ENCODE measurements around the gene ARID3B. TPM values are rescaled to one million over a fixed set of nuclear protein-coding genes. Genes with fewer than 3 reads are reported as not detected.

ARID3B gene
- total RNA-seq (2012; rRNA removed) = 2.5 TPM in 2 replicates
- 5.0 and 5.9 TPM in 2 replicates for polyA plus RNA-seq (2012; rRNA removed)
- 1.6 and 2.6 TPM in 2 replicates for polyA plus RNA-seq (2012; cell fraction: cytosol; rRNA removed)
- polyA plus RNA-seq (2012; cell fraction: nucleus; rRNA removed; ENCODE audit: low replicate concordance) = 32.3 and 36.4 TPM in 2 replicates
- percentile 67 among the genes with signal in this experiment for Bru-seq, nascent RNA
- BruChase-seq, experiment 1, labeled RNA remaining after a 6-hour chase = percentile 62 among the genes with signal in this experiment
- BruChase-seq, experiment 2, labeled RNA remaining after a 2-hour chase = percentile 51 among the genes with signal in this experiment
- long read RNA-seq, partial matches to known transcripts = 0 of 2 reads
- long read RNA-seq, other reads (novel, unspliced or antisense) = 2 of 2 reads

GRCh38 chr15:74540761-74541493 lies at the start of gene ARID3B:
TSS of gene ARID3B (plus strand) at chr15:74541220. CDS start at chr15:74543937, 2,717 bp downstream.
- H3K56ac ChIP-seq (ENCODE audit: extremely low read depth, insufficient read depth, low read length) = peak within 1 kb of the TSS; percentile 93
- peaks cover 12 to 36% of the 10 kb centered on the region in 2 experiments for H3K79me1 ChIP-seq (ENCODE audit: low read depth in 1 of 2, low read length in 2 of 2)
- H3K27ac ChIP-seq (ENCODE audit: insufficient read depth, low read length) = peak within 1 kb of the TSS; percentile 81
- peak within 1 kb of the TSS; percentile 95 for H2AK9ac ChIP-seq (replicated peaks; ENCODE audit: low read depth, low read length, poor library complexity)
- intact Hi-C loops (cut with micrococcal nuclease) = no loop called here
- ATAC-seq (ENCODE audit: low read depth) = peak; percentile 98
- no peak for TF ChIP-seq CTCF (conservative IDR thresholded peaks at IDR 0.05; ENCODE audit: low read depth, low read length)
- TF ChIP-seq SMC3 (IDR thresholded peaks at IDR 0.05; ENCODE audit: low read depth, low read length) = no peak
- peak; percentile 78 for TF ChIP-seq MXI1 (IDR thresholded peaks at IDR 0.05; ENCODE audit: borderline replicate concordance, low read depth, low read length)
- TF ChIP-seq MAZ (IDR thresholded peaks at IDR 0.05; ENCODE audit: borderline replicate concordance, low read depth, low read length) = peak; percentile 97
- TF ChIP-seq CHD1 (IDR thresholded peaks at IDR 0.05; ENCODE audit: low read depth, low read length) = peak; percentile 36; the same call in 1 of the 2 replicates
- TF ChIP-seq FOS (IDR thresholded peaks at IDR 0.05; ENCODE audit: low read depth, low read length) = no peak
- no peak for TF ChIP-seq USF2 (IDR thresholded peaks at IDR 0.05; ENCODE audit: low read depth, low read length)
- peak; percentile 95 for TF ChIP-seq POLR2A (IDR thresholded peaks at IDR 0.05; ENCODE audit: low read depth, low read length)
- peak within 1 kb of the TSS; percentile 90 for H3K4me2 ChIP-seq (ENCODE audit: low read depth, low read length)
- in situ Hi-C loops (cut with MboI; ENCODE audit: low sequenced_read_pairs) = no loop called here
- peak within 1 kb of the TSS; percentile 96 for H3K9ac ChIP-seq (ENCODE audit: low read depth, low read length)
- ChIA-PET CTCF (no interaction called here), POLR2A (ENCODE audit: unreplicated experiment) (interaction anchor here (0.6 to 0.8 kb wide), 2 partner anchors 11 to 57 kb away, joined by 3 to 4 read pairs; no protein-coding TSS in a partner anchor)
- no peaks in the 10 kb centered on the region for H3K9me3 ChIP-seq (ENCODE audit: control insufficient read depth, insufficient read depth, low read length)
- peak within 1 kb of the TSS; percentile 80 for H4K91ac ChIP-seq (ENCODE audit: insufficient read depth, low read depth, low read length)
- peak within 1 kb of the TSS; percentile 94 for H2AFZ ChIP-seq (replicated peaks; ENCODE audit: low read length, poor library complexity)
- peak; percentile 98 for DNase-seq
- H3K27me3 ChIP-seq (ENCODE audit: control insufficient read depth, insufficient read depth, low read length) = no peaks in the 10 kb centered on the region
- H3K4me3 ChIP-seq (ENCODE audit: insufficient read depth, low read depth, low read length) = peak within 1 kb of the TSS; percentile 83
- peaks cover 37% of the 10 kb centered on the region for H4K20me1 ChIP-seq (ENCODE audit: insufficient read depth, low read length)
- peak within 1 kb of the TSS; percentile 69 for H3K23ac ChIP-seq (ENCODE audit: low read depth, low read length)
- no TSS peak for BruUV-seq (replicated peaks)
- H3K36me3 ChIP-seq (ENCODE audit: control insufficient read depth, insufficient read depth, low read length) = peaks cover 2% of the 10 kb centered on the region
- peak within 1 kb of the TSS; percentile 87 for H2AK5ac ChIP-seq (ENCODE audit: low read depth, low read length)
- H4K5ac ChIP-seq (ENCODE audit: low read depth, low read length) = peak within 1 kb of the TSS; percentile 43
- 1% methylated on average over 24 of the region's 73 CpGs; no CpG with 5 or more reads in 1 of the 2 experiments for WGBS, 2 experiments (ENCODE audit: extremely low coverage in 2 of 2, insufficient read length in 1 of 2)
- peaks cover 5% of the 10 kb centered on the region for H3K4me1 ChIP-seq (ENCODE audit: control insufficient read depth, insufficient read depth, low read length)
- peak within 1 kb of the TSS; percentile 83 to 92 for H4K8ac ChIP-seq (ENCODE audit: low read depth in 2 of 2, low read length in 2 of 2)
- peak within 1 kb of the TSS; percentile 61; the same call in 2 of the 3 replicates for H2BK15ac ChIP-seq (ENCODE audit: low read depth, low read length)
- H2BK120ac ChIP-seq (ENCODE audit: low read depth, low read length) = peak within 1 kb of the TSS; percentile 36
- no peak within 1 kb of the TSS for H3K18ac ChIP-seq (ENCODE audit: low read depth, low read length)
- dilution Hi-C loops (cut with HindIII; ENCODE audit: low sequenced_read_pairs, unreplicated experiment) = no loop called here
- no peak within 1 kb of the TSS for H2BK20ac ChIP-seq (ENCODE audit: low read depth, low read length)
- H3K9me1 ChIP-seq (ENCODE audit: insufficient read depth, low read length) = no peaks in the 10 kb centered on the region
- H2BK5ac ChIP-seq (ENCODE audit: low read depth, low read length, poor library complexity, severe bottlenecking) = peak within 1 kb of the TSS; percentile 38
- H3K4ac ChIP-seq (ENCODE audit: low read depth, low read length) = peak within 1 kb of the TSS; percentile 79
- H3K14ac ChIP-seq (replicated peaks; ENCODE audit: low read depth, low read length) = peak within 1 kb of the TSS; percentile 90

Measured in IMR-90 (cell line).